Esophagus squamous epithelium (tissue), 5 donors: Measurements from ENCODE around the gene ABHD15. TPM values are rescaled to one million over a fixed set of nuclear protein-coding genes. Genes with fewer than 3 reads are reported as not detected.
A peak's percentile ranks its signal among the peaks of the same experiment; 100 is the strongest.

Source experiments
- DNase-seq: peaks from one replicate; lab custom pipeline; 2025; lab: John Stamatoyannopoulos, UW
- H3K27ac ChIP-seq, 4 donors: fragments of 200-600 bp; sonication (generic); one replicate each; pipeline ENCODE4 v1.5.1; 2016 to 2019; ENCODE audit warnings: mild to moderate bottlenecking in 1 of 4
- H3K27me3 ChIP-seq, 4 donors: fragments of 200-600 bp; sonication (generic); 1 replicate in 3 of 4; 2 replicates in 1 of 4; pipeline versions ENCODE4 v1.5.1 to v1.6.0; 2017 to 2021; ENCODE audit warnings: antibody characterized with exemption in 1 of 4
- H3K36me3 ChIP-seq, 3 donors: fragments of 200-600 bp; sonication (generic); one replicate each; pipeline ENCODE4 v1.5.1; 2016 to 2019
- H3K4me1 ChIP-seq, 3 donors: fragments of 200-600 bp; sonication (generic); one replicate each; pipeline ENCODE4 v1.5.1; 2017 to 2019
- H3K4me3 ChIP-seq, 4 donors: fragments of 200-600 bp; sonication (generic); 1 replicate in 3 of 4; 2 replicates in 1 of 4; pipeline ENCODE4 v1.5.1; 2016 to 2019; ENCODE audit warnings: mild to moderate bottlenecking in 2 of 4, moderate library complexity in 1 of 4
- H3K9me3 ChIP-seq, 3 donors: fragments of 200-600 bp; sonication (generic); one replicate each; pipeline ENCODE4 v1.5.1; 2016 to 2019
- POLR2A ChIP-seq, 4 donors: fragments of 450-650 bp; IDR thresholded peaks; one replicate each; pipeline ENCODE4 v1.6.1; 2017; ENCODE audit warnings: antibody characterized with exemption in 4 of 4, mild to moderate bottlenecking in 4 of 4, moderate library complexity in 3 of 4
- WGBS, 2 donors: methylation state at CpG; one replicate each; pipeline ENCODE4 v1.1.5; 2018; 5-methylcytosine and 5-hydroxymethylcytosine counted together
- intact Hi-C: fragments of 100-400 bp; cut with DNase I; formaldehyde crosslinking; loops from one replicate; pipeline ENCODE4 v1.15.0; 2022
- total RNA-seq, 4 donors: library from RNA; depleted of rRNA; stranded (reverse); fragments of >200 nt; gene quantifications; one replicate each; pipeline ENCODE4 v1.1.0, GENCODE V29; 2016
- TF ChIP-seq, protein P1 (sequence below), 6 experiments: fragments of 450-650 bp in 4 of 6; fragments of 200-600 bp in 2 of 6; sonication (generic) in 2 of 6; IDR thresholded peaks; one replicate each; pipeline ENCODE4 v1.5.1; 2016 to 2019; ENCODE audit warnings: antibody characterized with exemption in 6 of 6, mild to moderate bottlenecking in 4 of 6, moderate library complexity in 4 of 6
- donor health status: DM: yes; HTN: yes; CAD: no.

ABHD15 gene
- total RNA-seq, 4 donors from 2014 or later = 4.3 to 7.2 (median 5.4) TPM

DNA sequence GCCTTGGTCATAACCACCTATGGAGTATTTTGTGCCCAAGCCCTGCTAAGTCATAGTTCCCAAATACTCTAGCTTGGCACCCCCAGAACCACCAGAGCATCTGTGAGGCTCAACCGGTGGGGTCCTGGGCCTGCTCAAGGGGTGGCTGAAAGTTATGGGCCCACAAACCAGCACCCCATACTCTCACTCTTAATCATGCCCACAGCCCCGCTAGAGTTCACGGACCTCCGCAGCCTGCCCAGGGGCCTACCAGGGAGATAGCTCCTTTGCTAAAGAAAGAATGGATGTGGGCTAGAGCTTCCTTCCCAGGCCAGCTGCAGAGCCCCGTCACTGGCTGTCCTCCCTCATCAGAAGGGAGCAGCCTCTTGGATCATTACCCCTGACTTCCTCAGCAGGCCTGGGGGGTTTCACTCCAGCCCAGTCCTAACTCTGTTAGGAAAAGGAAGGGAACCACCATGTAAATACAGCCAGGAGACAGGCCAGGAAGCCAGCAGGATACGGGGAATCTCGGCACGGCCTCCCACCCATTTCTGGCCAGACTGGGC lies 21.3 kb upstream of the ABHD15 start:
- H3K4me1 ChIP-seq = peaks cover 72 to 93% (median 75%) of the 10 kb centered on the region in 3 donors
- WGBS, 2 donors = 0% methylated on average over 3 of the region's 8 CpGs; no CpG with 5 or more reads in 1 of the 2 donors
- no peak for DNase-seq

DNA sequence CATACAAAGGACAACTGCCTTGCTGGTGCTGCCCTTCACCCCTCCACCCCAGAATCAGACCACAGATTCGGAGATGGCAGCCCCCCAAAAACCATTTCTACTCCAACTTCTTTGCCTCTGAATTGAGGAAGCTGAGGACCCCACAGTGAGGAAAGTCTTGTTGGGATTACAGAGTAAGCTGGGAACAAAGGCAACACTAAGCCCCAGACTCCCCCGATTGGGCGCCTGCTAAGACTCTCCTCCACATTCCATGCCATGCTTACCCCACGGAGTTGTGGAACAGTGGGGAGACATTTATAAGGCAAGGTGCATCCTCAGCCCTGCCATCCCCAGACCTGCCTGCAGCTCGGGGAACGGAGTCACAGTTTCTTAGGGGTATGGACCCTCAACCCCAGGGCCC lies 20.8 kb upstream of the ABHD15 start:
- Histone ChIP-seq H3K4me3 (peak overlapping the region in 3 of 4 donors; percentile 84 to 91 (median 84)), H3K27me3 (no peaks in the 10 kb centered on the region), H3K4me1 (peaks cover 74 to 94% (median 78%) of the 10 kb centered on the region in 3 donors), H3K36me3 (peaks cover 0 to 6% (median 0%) of the 10 kb centered on the region in 3 donors), H3K27ac (peak overlapping the region; percentile 90 to 95 (median 92)), H3K9me3 (no peaks in the 10 kb centered on the region)
- TF ChIP-seq, protein P1, sequence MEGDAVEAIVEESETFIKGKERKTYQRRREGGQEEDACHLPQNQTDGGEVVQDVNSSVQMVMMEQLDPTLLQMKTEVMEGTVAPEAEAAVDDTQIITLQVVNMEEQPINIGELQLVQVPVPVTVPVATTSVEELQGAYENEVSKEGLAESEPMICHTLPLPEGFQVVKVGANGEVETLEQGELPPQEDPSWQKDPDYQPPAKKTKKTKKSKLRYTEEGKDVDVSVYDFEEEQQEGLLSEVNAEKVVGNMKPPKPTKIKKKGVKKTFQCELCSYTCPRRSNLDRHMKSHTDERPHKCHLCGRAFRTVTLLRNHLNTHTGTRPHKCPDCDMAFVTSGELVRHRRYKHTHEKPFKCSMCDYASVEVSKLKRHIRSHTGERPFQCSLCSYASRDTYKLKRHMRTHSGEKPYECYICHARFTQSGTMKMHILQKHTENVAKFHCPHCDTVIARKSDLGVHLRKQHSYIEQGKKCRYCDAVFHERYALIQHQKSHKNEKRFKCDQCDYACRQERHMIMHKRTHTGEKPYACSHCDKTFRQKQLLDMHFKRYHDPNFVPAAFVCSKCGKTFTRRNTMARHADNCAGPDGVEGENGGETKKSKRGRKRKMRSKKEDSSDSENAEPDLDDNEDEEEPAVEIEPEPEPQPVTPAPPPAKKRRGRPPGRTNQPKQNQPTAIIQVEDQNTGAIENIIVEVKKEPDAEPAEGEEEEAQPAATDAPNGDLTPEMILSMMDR (IDR thresholded peaks at IDR 0.05) = no peak
- TF ChIP-seq POLR2A (IDR thresholded peaks at IDR 0.05) = no peak
- WGBS, 2 donors = 42 to 83% methylated on average over 1 to 4 of the region's 6 CpGs
- intact Hi-C loops = no loop called here
- DNase-seq = no peak

More for the DNA sequence above, 21.3 kb upstream of the ABHD15 start:
- H3K27ac ChIP-seq = peak overlapping the region; percentile 90 to 95 (median 92)
- intact Hi-C loops = no loop called here
- H3K36me3 ChIP-seq = peaks cover 0 to 1% (median 0%) of the 10 kb centered on the region in 3 donors
- no peaks in the 10 kb centered on the region for H3K27me3 ChIP-seq
- H3K9me3 ChIP-seq = no peaks in the 10 kb centered on the region
- TF ChIP-seq, protein P1 (IDR thresholded peaks at IDR 0.05) = no peak
- TF ChIP-seq POLR2A (IDR thresholded peaks at IDR 0.05) = no peak
- peak overlapping the region; percentile 70 to 91 (median 84) for H3K4me3 ChIP-seq

DNA sequence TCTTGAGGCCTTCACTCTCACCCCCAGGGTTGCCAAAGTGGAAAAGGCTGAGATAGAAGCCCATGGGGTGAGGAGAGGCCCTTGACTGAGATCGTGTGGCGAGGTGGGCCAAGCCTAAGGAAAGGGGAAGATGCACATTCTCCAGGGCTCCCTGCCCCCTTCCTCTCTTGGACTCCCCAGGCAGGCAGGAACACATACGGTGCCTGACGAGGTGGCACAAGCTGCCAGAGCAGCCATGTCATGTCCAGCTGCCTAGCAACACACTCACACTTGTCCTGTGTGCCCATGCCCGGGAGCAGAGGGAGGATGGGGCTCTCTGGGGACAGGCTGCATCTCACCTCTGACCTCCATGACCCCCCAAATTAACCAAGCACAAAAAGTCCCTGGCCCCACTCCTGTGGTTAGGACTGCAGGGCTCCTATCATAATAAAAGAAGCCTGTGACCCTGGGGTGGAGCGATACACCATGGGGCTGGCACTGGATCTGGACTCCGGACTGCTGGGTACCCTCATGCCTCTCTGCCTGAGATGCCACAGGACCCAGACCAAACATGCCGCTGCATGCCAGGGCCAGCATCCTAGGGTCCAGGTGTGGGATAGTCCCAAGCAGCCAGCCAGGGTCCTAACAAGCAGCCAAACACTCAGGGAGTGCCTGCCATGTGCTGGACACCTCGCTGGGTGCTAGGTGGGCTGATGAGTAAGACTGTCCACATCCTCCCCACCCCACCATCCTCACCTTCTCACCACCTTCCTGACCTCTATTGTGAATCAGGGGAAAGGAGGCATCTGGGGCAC lies 20.0 kb upstream of the ABHD15 start:
- H3K27me3 ChIP-seq = no peaks in the 10 kb centered on the region
- H3K4me3 ChIP-seq = peak overlapping the region in 2 of 4 donors; percentile 84 to 91
- H3K4me1 ChIP-seq = peaks cover 74 to 94% (median 75%) of the 10 kb centered on the region in 3 donors
- no peaks in the 10 kb centered on the region for H3K9me3 ChIP-seq
- peak overlapping the region; percentile 90 to 95 (median 92) for H3K27ac ChIP-seq
- H3K36me3 ChIP-seq = peaks cover 0 to 13% (median 0%) of the 10 kb centered on the region in 3 donors
- DNase-seq = no peak
- intact Hi-C loops = no loop called here
- no peak for TF ChIP-seq POLR2A (IDR thresholded peaks at IDR 0.05)
- TF ChIP-seq, protein P1 (IDR thresholded peaks at IDR 0.05) = no peak
- 28 to 41% methylated on average over 3 to 4 of the region's 9 CpGs for WGBS, 2 donors

DNA sequence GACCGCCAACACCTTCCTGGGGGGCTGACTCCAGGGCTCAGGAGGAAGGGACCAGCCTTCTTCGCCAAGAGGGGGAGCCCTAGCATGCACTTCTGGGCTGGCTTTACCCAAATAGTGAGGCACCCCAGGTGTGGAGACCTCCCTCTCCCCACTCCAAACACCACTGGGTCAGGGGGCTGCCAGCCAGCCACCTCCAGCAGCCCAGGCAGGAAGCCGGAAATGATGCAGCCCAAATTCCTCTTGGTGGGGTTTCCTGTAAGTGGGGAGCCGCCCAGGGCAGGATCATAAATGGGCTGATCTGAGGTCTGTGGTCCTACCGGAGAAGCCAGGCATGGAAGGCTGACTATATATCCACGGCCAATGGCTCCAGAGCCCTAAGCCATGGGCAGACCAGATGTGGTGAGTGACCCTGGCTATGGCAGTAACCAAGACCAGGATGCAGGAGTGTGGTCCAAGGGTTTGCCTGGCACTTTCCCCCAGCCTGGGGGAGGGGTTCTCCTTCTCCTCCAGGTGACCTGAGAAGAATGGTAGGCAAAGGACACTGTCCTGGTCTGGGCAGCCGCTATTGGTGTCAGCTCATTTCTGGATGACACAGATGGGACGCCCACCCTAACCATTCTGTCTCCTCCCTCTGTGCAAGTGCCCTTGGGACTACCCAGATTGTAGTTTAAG lies 18.4 kb upstream of the ABHD15 start:
- Histone ChIP-seq H3K4me3 (peak overlapping the region in 3 of 4 donors; percentile 19 to 52 (median 31)), H3K4me1 (peaks cover 72 to 94% (median 73%) of the 10 kb centered on the region in 3 donors)

More for the DNA sequence above, 18.4 kb upstream of the ABHD15 start:
- Histone ChIP-seq H3K27me3 (no peaks in the 10 kb centered on the region), H3K27ac (peak overlapping the region; percentile 42 to 93 (median 87)), H3K9me3 (no peaks in the 10 kb centered on the region), H3K36me3 (peaks cover 0 to 27% (median 7%) of the 10 kb centered on the region in 3 donors)
- intact Hi-C loops = no loop called here
- WGBS, 2 donors = 61 to 69% methylated on average over 3 to 4 of the region's 8 CpGs
- TF ChIP-seq, protein P1 (IDR thresholded peaks at IDR 0.05) = peak in 1 of 6 experiments; percentile 3
- TF ChIP-seq POLR2A (IDR thresholded peaks at IDR 0.05) = peak in 1 of 4 donors; percentile 31
- no peak for DNase-seq
